GM12878 (cell line): ENCODE results near the gene PI4KA. TPM values are rescaled to one million over a fixed set of nuclear protein-coding genes. Genes with fewer than 3 reads are reported as not detected.

ENCODE experiments used
- ATAC-seq: fragments of 200-7000 bp; cut with Tn5 transposase; 3 replicates; pipeline ENCODE4 v1.9.1; 2020; ENCODE audit warnings: mild to moderate bottlenecking, moderate library complexity
- BruUV-seq: library from RNA; stranded (reverse); fragments of 400-500 nt; replicated peaks from 2 replicates; lab custom pipeline; 2021; lab: Mats Ljungman, UMichigan
- CTCF ChIA-PET: fragments of 300-600 bp; sonication (Branson Sonifier 250); formaldehyde crosslinking; extraction: SDS; loops from one replicate; lab custom pipeline; 2021; ENCODE audit warnings: inconsistent platforms; lab: Yijun Ruan, JAX
- POLR2A ChIA-PET: fragments of 350-600 bp; formaldehyde crosslinking; extraction: SDS; loops from one replicate; lab custom pipeline; 2021; ENCODE audit warnings: inconsistent platforms; lab: Charles Lee
- RAD21 ChIA-PET: fragments of 300-600 bp; sonication (Branson Sonifier 250); formaldehyde crosslinking; loops from one replicate; lab custom pipeline; 2023; ENCODE audit warnings: antibody characterized with exemption; ENCODE audit not compliant: unreplicated experiment; lab: Charles Lee
- SMC1A ChIA-PET: fragments of 300-600 bp; sonication (Branson Sonifier 250); formaldehyde crosslinking; loops from one replicate; lab custom pipeline; 2023; ENCODE audit not compliant: unreplicated experiment, uncharacterized antibody; lab: Charles Lee
- DNase-seq: peaks from one replicate; pipeline ENCODE4 v3.0.0-alpha.2; 2011; ENCODE audit warnings: low read depth, low spot score
- FAIRE-seq: peaks from 3 replicates; lab custom pipeline; 2011; peaks lifted over from hg19 to GRCh38; lab: Jason Lieb, UNC
- H2AFZ ChIP-seq: 2 replicates; pipeline ENCODE4 v1.6.0; 2011; ENCODE audit warnings: low read depth, low read length, control low read depth; ENCODE audit not compliant: control insufficient read depth
- H3K27ac ChIP-seq: 2 replicates; pipeline ENCODE4 v1.5.1; 2011; ENCODE audit warnings: control low read depth; ENCODE audit not compliant: control insufficient read depth, insufficient read depth
- H3K27me3 ChIP-seq, 2 experiments: replicated peaks in 1 of 2; 2 replicates each; pipeline versions ENCODE4 v1.6.0 to v1.6.1; 2011; ENCODE audit warnings: low read length in 1 of 2; ENCODE audit not compliant: control insufficient read depth in 2 of 2, insufficient read depth in 2 of 2
- H3K36me3 ChIP-seq, 2 experiments: 2 replicates each; pipeline ENCODE4 v1.5.1; 2011; ENCODE audit warnings: low read length in 1 of 2; ENCODE audit not compliant: control insufficient read depth in 2 of 2, insufficient read depth in 2 of 2
- H3K4me1 ChIP-seq: 2 replicates; pipeline ENCODE4 v1.6.1; 2011; ENCODE audit warnings: mild to moderate bottlenecking, low read length, moderate library complexity, mixed read lengths; ENCODE audit not compliant: control insufficient read depth, insufficient read depth
- H3K4me2 ChIP-seq: 2 replicates; pipeline ENCODE4 v1.6.0; 2011; ENCODE audit warnings: control low read depth; ENCODE audit not compliant: control insufficient read depth, insufficient read depth
- H3K4me3 ChIP-seq: fragments of 200-600 bp; sonication (generic); 2 replicates; pipeline ENCODE4 v1.5.1; 2016
- H3K79me2 ChIP-seq: 2 replicates; pipeline ENCODE4 v1.6.0; 2011; ENCODE audit warnings: low read length; ENCODE audit not compliant: control insufficient read depth, insufficient read depth
- H3K9ac ChIP-seq: 2 replicates; pipeline ENCODE4 v1.8.0; 2011; ENCODE audit warnings: low read length, control low read depth, mixed read lengths; ENCODE audit not compliant: control insufficient read depth, insufficient read depth
- H3K9me3 ChIP-seq: replicated peaks from 3 replicates; pipeline ENCODE4 v1.5.1; 2011; ENCODE audit warnings: mild to moderate bottlenecking, low read length; ENCODE audit not compliant: control insufficient read depth, insufficient read depth
- H4K20me1 ChIP-seq: 2 replicates; pipeline ENCODE4 v1.6.0; 2011; ENCODE audit not compliant: control insufficient read depth, insufficient read depth
- GABPA ChIP-seq: IDR thresholded peaks from 2 replicates; pipeline ENCODE4 v1.6.1; 2014; ENCODE audit warnings: antibody characterized with exemption, low read depth, mild to moderate bottlenecking, inconsistent platforms
- IKZF2 ChIP-seq, 2 experiments: fragments of 450-650 bp; IDR thresholded peaks; 2 replicates each; pipeline ENCODE4 v1.6.1; 2017; ENCODE audit warnings: mild to moderate bottlenecking in 2 of 2, moderate library complexity in 2 of 2
- NR2C2 ChIP-seq: IDR thresholded peaks from 2 replicates; pipeline ENCODE4 v1.6.1; 2011; ENCODE audit warnings: borderline replicate concordance, low read depth; ENCODE audit not compliant: control insufficient read depth, insufficient read length
- SP1 ChIP-seq: IDR thresholded peaks from one replicate; pipeline ENCODE4 v1.6.1; 2011; ENCODE audit warnings: low read depth, low read length
- STAT3 ChIP-seq: IDR thresholded peaks from 2 replicates; pipeline ENCODE4 v1.6.1; 2011; ENCODE audit warnings: low read depth, low read length, improper control_type of control experiment
- TCF3 ChIP-seq: IDR thresholded peaks from 2 replicates; pipeline ENCODE4 v1.6.1; 2012; ENCODE audit warnings: low read depth, mild to moderate bottlenecking, low read length, borderline replicate concordance; ENCODE audit not compliant: insufficient read depth
- ZNF274 ChIP-seq: IDR thresholded peaks from one replicate; pipeline ENCODE4 v1.8.0; 2011; ENCODE audit not compliant: insufficient read length, insufficient read depth
- WGBS: methylation state at CpG from one replicate; pipeline ENCODE4 v1.1.6; 2016; ENCODE audit warnings: low lambda C conversion rate; ENCODE audit not compliant: insufficient replicate concordance, insufficient coverage; ENCODE audit errors: missing lambda C conversion rate; 5-methylcytosine and 5-hydroxymethylcytosine counted together
- in situ Hi-C: fragments of 300-500 bp; cut with MboI; formaldehyde crosslinking; loops from 9 replicates; pipeline ENCODE4 v1.14.3; 2018; ENCODE audit warnings: mixed read lengths
- intact Hi-C: fragments of 100-400 bp; cut with micrococcal nuclease; formaldehyde crosslinking; loops from one replicate; pipeline ENCODE4 v1.14.2; 2022; ENCODE audit not compliant: unreplicated experiment
- polyA plus RNA-seq, 11 experiments: library from polyadenylated mRNA; depleted of rRNA in 4 of 11; unstranded in 6 of 11; stranded (reverse) in 5 of 11; fragments of >200 nt; fragmentation: Nextera tagmentation in 4 of 11; fragmentation: Illumina TruSeq in 1 of 11; extraction: Ambion mirVana in 4 of 11; extraction: Trizol in 1 of 11; gene quantifications; 1 replicate in 1 of 11; 2 replicates in 10 of 11; pipeline versions ENCODE4 v1.2.1 to v1.2.3, GENCODE V29; 2011 to 2016; ENCODE audit warnings: inconsistent platforms in 2 of 11, missing spikeins in 2 of 11, low read depth in 1 of 11
- total RNA-seq, 4 experiments: library from RNA; depleted of rRNA in 3 of 4; stranded (reverse); fragments of >200 nt in 3 of 4; fragmentation: Illumina TruSeq in 1 of 4; extraction: Trizol in 1 of 4; gene quantifications; 2 replicates each; pipeline versions ENCODE4 v1.2.1 to v1.2.3, GENCODE V29; 2013 to 2021
- TF ChIP-seq, protein P1 (sequence below): IDR thresholded peaks from 2 replicates; pipeline ENCODE4 v1.6.1; 2012; ENCODE audit warnings: improper control_type of control experiment, low read depth, low read length; ENCODE audit not compliant: insufficient replicate concordance
- TF ChIP-seq, protein P2 (sequence below): IDR thresholded peaks from 2 replicates; pipeline ENCODE4 v1.6.1; 2011; ENCODE audit warnings: low read depth, mild to moderate bottlenecking, low read length, moderate library complexity, borderline replicate concordance; ENCODE audit errors: extremely low read depth
- TF ChIP-seq, protein P3 (sequence below): fragments of 150-350 bp; IDR thresholded peaks from 2 replicates; pipeline ENCODE4 v1.6.1; 2016; ENCODE audit warnings: low read depth, low read length
- TF ChIP-seq, protein P4 (sequence below): fragments of 450-650 bp; IDR thresholded peaks from 2 replicates; pipeline ENCODE4 v1.6.1; 2016; ENCODE audit warnings: mild to moderate bottlenecking

The PI4KA gene
- total and polyA plus RNA-seq, 10 of the 15 experiments (the other 5 are each of a cell fraction or from before 2014, with no cell fraction given): 4.2 to 78.4 (median 42.1) TPM

DNA sequence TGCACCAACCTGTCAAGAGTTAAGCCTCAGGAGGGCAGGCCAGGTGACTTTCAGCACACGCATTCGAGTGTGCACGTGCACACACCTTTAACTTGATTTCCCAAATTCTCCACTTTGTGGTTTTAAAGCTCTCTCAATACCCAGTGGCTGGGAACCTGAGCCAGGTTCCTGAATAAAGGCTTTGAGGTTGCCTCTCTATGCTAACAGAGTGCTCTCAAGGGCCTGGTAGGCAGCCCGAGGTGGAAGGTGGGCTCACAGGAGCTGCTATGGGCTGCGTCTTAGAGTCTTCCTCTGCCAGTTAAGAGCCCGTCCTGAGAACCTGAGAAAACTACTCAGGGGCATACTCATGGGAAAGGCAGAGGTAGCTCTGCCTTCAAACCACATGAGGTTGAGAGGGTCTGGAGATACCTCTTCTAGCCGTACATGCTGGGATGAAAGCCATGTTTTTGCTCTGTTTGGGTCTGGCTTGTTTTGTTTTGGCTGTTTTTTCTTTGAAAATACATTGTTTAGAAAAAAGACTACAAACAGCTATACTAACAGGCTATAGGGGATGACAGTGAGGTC, 96.3 kb downstream of the PI4KA start (continued):
- TF ChIP-seq, protein P1, sequence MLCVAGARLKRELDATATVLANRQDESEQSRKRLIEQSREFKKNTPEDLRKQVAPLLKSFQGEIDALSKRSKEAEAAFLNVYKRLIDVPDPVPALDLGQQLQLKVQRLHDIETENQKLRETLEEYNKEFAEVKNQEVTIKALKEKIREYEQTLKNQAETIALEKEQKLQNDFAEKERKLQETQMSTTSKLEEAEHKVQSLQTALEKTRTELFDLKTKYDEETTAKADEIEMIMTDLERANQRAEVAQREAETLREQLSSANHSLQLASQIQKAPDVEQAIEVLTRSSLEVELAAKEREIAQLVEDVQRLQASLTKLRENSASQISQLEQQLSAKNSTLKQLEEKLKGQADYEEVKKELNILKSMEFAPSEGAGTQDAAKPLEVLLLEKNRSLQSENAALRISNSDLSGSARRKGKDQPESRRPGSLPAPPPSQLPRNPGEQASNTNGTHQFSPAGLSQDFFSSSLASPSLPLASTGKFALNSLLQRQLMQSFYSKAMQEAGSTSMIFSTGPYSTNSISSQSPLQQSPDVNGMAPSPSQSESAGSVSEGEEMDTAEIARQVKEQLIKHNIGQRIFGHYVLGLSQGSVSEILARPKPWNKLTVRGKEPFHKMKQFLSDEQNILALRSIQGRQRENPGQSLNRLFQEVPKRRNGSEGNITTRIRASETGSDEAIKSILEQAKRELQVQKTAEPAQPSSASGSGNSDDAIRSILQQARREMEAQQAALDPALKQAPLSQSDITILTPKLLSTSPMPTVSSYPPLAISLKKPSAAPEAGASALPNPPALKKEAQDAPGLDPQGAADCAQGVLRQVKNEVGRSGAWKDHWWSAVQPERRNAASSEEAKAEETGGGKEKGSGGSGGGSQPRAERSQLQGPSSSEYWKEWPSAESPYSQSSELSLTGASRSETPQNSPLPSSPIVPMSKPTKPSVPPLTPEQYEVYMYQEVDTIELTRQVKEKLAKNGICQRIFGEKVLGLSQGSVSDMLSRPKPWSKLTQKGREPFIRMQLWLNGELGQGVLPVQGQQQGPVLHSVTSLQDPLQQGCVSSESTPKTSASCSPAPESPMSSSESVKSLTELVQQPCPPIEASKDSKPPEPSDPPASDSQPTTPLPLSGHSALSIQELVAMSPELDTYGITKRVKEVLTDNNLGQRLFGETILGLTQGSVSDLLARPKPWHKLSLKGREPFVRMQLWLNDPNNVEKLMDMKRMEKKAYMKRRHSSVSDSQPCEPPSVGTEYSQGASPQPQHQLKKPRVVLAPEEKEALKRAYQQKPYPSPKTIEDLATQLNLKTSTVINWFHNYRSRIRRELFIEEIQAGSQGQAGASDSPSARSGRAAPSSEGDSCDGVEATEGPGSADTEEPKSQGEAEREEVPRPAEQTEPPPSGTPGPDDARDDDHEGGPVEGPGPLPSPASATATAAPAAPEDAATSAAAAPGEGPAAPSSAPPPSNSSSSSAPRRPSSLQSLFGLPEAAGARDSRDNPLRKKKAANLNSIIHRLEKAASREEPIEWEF: no peak

DNA sequence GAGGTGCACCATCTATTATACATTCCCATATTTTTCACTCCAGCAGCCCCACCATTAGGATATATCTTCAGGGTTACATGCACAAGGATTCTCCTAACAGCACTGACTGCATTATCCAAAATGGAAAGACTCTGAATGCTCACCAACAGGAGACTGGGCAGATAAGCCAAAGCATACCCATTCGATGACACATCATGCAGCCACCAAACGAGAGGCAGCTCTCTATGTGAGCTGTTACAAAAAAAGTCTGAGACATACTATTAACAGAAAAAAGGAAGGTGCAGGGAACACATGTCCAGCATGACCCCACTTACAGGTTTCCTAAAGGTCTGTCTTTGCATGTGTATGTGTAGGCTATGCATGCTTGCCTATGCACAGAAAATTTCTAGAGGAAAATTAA, 97.1 kb downstream of the PI4KA start:
- H3K9me3 ChIP-seq: no peaks in the 10 kb centered on the region
- TF ChIP-seq SP1 (no peak), TCF3 (no peak), IKZF2 (IDR thresholded peaks at IDR 0.05) (no peak), NR2C2 (no peak), ZNF274 (no peak), GABPA (no peak), STAT3 (no peak)
- TF ChIP-seq, protein P2, sequence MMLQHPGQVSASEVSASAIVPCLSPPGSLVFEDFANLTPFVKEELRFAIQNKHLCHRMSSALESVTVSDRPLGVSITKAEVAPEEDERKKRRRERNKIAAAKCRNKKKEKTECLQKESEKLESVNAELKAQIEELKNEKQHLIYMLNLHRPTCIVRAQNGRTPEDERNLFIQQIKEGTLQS: no peak
- TF ChIP-seq, protein P3, sequence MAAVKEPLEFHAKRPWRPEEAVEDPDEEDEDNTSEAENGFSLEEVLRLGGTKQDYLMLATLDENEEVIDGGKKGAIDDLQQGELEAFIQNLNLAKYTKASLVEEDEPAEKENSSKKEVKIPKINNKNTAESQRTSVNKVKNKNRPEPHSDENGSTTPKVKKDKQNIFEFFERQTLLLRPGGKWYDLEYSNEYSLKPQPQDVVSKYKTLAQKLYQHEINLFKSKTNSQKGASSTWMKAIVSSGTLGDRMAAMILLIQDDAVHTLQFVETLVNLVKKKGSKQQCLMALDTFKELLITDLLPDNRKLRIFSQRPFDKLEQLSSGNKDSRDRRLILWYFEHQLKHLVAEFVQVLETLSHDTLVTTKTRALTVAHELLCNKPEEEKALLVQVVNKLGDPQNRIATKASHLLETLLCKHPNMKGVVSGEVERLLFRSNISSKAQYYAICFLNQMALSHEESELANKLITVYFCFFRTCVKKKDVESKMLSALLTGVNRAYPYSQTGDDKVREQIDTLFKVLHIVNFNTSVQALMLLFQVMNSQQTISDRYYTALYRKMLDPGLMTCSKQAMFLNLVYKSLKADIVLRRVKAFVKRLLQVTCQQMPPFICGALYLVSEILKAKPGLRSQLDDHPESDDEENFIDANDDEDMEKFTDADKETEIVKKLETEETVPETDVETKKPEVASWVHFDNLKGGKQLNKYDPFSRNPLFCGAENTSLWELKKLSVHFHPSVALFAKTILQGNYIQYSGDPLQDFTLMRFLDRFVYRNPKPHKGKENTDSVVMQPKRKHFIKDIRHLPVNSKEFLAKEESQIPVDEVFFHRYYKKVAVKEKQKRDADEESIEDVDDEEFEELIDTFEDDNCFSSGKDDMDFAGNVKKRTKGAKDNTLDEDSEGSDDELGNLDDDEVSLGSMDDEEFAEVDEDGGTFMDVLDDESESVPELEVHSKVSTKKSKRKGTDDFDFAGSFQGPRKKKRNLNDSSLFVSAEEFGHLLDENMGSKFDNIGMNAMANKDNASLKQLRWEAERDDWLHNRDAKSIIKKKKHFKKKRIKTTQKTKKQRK: no peak
- TF ChIP-seq, protein P4, sequence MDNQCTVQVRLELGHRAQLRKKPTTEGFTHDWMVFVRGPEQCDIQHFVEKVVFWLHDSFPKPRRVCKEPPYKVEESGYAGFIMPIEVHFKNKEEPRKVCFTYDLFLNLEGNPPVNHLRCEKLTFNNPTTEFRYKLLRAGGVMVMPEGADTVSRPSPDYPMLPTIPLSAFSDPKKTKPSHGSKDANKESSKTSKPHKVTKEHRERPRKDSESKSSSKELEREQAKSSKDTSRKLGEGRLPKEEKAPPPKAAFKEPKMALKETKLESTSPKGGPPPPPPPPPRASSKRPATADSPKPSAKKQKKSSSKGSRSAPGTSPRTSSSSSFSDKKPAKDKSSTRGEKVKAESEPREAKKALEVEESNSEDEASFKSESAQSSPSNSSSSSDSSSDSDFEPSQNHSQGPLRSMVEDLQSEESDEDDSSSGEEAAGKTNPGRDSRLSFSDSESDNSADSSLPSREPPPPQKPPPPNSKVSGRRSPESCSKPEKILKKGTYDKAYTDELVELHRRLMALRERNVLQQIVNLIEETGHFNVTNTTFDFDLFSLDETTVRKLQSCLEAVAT: no peak

More for the DNA sequence above, 97.1 kb downstream of the PI4KA start:
- Histone ChIP-seq H3K79me2 (no peaks in the 10 kb centered on the region), H3K36me3 (peaks cover 10 to 19% of the 10 kb centered on the region in 2 experiments; a peak in 3 of 4 replicates), H3K9ac (no peak overlapping the region), H4K20me1 (no peaks in the 10 kb centered on the region), H3K27ac (no peak overlapping the region), H3K4me1 (no peaks in the 10 kb centered on the region), H3K27me3 (no peaks in the 10 kb centered on the region), H2AFZ (no peak overlapping the region), H3K4me2 (no peak overlapping the region), H3K4me3 (no peak overlapping the region)
- no peak for ATAC-seq
- ChIA-PET SMC1A (no interaction called here), RAD21 (no interaction called here), POLR2A (no interaction called here), CTCF (interaction anchor here (1.0 to 1.1 kb wide), 2 partner anchors 19 to 21 kb away, joined by 3 read pairs; no protein-coding TSS in a partner anchor)
- intact Hi-C loops: no loop called here
- 80% methylated on average over 2 of the region's 2 CpGs for WGBS
- DNase-seq: no peak
- no TSS peak for BruUV-seq
- in situ Hi-C loops: no loop called here
- no peak for FAIRE-seq
